ENCODE data around the gene CD300LB.
"Not testable (repeated sequence)": the region's sequence is repeated elsewhere in the genome, so short reads cannot be mapped to it uniquely, and the experiment has no call there.

CD300LB gene

GRCh38 chr17:74522381-74523105, 8.7 kb downstream of the CD300LB start:
- peak; percentile 3 for DNase-seq (ENCODE audit: low spot score)
- no peak for TF ChIP-seq CTCF (IDR thresholded peaks at IDR 0.05; ENCODE audit: extremely low read depth, insufficient read depth, missing control alignments)
- in situ Hi-C loops (cut with MboI; ENCODE audit: low pct_unique_long_range_greater_than_20kb, low sequenced_read_pairs, unreplicated experiment): no loop called here

DNA sequence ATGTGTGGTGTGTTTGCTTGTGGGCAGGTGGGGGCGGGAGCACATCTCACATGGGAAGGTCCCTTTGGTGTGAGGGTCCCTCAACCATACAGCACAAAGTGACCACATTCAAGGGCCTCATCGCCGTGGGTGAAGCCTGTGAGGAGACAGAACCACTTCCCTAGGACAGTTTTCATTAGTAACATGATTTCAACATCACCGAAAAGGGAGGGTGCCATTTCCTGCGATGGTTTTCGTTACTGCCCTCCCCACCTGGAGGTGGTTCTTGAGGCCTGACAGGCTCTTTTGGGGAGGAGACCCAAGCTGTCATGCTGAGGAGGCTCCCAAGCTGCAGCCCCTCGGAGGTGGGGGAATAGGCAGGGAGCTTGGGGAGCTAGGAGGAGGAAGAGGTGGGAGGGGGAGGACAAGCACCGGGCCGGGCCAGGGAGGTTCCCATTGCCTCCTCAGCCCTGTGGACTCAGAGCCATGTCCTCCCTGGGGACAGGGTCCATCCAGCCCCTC, 9.5 kb downstream of the CD300LB start:
- in situ Hi-C loops (cut with MboI; ENCODE audit: low pct_unique_long_range_greater_than_20kb, low sequenced_read_pairs, unreplicated experiment): no loop called here
- TF ChIP-seq CTCF (IDR thresholded peaks at IDR 0.05; ENCODE audit: extremely low read depth, insufficient read depth, missing control alignments): no peak
- peak; percentile 57 for DNase-seq (ENCODE audit: low spot score)

- no peak for TF ChIP-seq CTCF (IDR thresholded peaks at IDR 0.05; ENCODE audit: extremely low read depth, insufficient read depth, missing control alignments)
- DNase-seq (ENCODE audit: low spot score): peak; percentile 2
- in situ Hi-C loops (cut with MboI; ENCODE audit: low pct_unique_long_range_greater_than_20kb, low sequenced_read_pairs, unreplicated experiment): no loop called here
Observed at GRCh38 chr17:74520790-74521480, 10.3 kb downstream of the CD300LB start.

GRCh38 chr17:74520016-74520434, 11.2 kb downstream of the CD300LB start:
- DNase-seq (ENCODE audit: low spot score): peak; percentile 10
- no peak for TF ChIP-seq CTCF (IDR thresholded peaks at IDR 0.05; ENCODE audit: extremely low read depth, insufficient read depth, missing control alignments)

DNA sequence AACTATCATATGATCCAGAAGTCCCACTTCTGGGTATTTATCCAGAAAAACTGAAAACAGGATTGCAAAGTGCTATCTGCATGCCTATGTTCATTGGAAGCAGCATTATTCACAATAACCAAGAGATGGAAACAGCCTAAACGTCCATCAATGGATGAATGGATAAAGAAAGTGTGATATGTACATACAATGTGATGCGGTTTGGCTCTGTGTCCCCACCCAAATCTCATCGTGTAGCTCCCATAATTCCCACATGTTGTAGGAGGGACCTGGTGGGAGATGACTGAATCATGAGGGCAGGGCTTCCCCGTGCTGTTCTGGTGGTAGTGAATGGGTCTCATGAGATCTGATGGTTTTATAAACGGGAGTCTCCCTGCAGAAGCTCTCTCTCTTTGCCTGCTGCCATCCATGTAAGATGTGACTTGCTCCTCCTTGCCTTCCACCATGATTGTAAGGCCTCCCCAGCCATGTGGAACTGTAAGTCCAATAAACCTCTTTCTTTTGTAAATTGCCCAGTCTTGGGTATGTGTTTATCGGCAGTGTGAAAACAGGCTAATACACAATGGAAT, 12.8 kb downstream of the CD300LB start:
- DNase-seq (ENCODE audit: low spot score); in situ Hi-C loops (cut with MboI; ENCODE audit: low pct_unique_long_range_greater_than_20kb, low sequenced_read_pairs, unreplicated experiment): not testable (repeated sequence)

More at GRCh38 chr17:74520016-74520434, 11.2 kb downstream of the CD300LB start:
- in situ Hi-C loops (cut with MboI; ENCODE audit: low pct_unique_long_range_greater_than_20kb, low sequenced_read_pairs, unreplicated experiment): no loop called here

DNA sequence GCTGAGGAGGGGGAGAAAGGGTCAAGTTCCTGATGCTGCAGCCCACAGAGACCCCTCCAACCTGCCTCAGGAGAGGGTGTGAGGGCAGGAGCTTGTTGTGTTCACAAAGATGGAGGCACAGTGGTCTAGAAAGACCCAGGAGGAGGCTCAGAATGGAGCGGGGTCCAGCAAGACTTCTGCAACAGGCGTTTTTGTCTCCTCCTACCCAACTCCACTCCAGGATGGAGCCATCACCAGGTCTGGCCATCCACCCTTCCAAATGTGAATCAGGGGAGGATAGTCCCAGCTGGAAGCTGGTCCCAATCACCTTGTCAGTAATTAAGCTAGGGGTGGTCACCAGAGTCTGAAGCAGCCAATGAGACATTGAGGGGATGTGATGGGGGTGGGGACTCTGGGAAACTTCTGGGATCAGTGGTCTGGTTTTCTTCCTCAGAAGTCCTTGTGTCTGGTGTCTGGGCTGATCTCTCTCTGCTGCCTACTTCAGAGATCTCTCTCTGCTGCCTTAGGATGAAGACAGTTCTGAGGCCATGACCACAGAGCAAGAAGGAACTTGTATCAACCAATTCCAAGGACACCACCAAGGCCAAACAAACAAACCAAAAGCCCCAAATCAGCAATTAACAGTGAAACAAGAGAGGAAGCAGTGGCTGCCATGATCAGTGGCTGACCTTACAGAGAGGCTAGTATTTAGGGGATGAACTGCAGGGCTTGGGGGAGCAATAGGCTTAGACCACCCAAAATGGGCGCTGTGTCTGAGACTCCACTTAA, 14.5 kb downstream of the CD300LB start:
- no peak for TF ChIP-seq CTCF (IDR thresholded peaks at IDR 0.05; ENCODE audit: extremely low read depth, insufficient read depth, missing control alignments)
- no peak for DNase-seq (ENCODE audit: low spot score)
- in situ Hi-C loops (cut with MboI; ENCODE audit: low pct_unique_long_range_greater_than_20kb, low sequenced_read_pairs, unreplicated experiment): no loop called here
